ENCODE results near the gene SNAI3.

The SNAI3 gene

GRCh38 chr16:88649195-88649923, 36.9 kb downstream of the SNAI3 start:
- DNase-seq, result no peak

- no peak for DNase-seq
Observed at GRCh38 chr16:88647178-88648070, 38.9 kb downstream of the SNAI3 start.

GRCh38 chr16:88646345-88647034, 39.8 kb downstream of the SNAI3 start:
- no peak for DNase-seq

- no peak for DNase-seq
Observed at GRCh38 chr16:88645941-88646340, 40.4 kb downstream of the SNAI3 start.

- DNase-seq, result no peak
Observed at GRCh38 chr16:88645455-88645854, 40.9 kb downstream of the SNAI3 start.

- no peak for DNase-seq
Observed at GRCh38 chr16:88643644-88643932, 42.7 kb downstream of the SNAI3 start.

- no peak for DNase-seq
Observed at GRCh38 chr16:88642881-88643643, 43.2 kb downstream of the SNAI3 start.

GRCh38 chr16:88640498-88641247, 45.6 kb downstream of the SNAI3 start:
- DNase-seq, result no peak

GRCh38 chr16:88640039-88640495, 46.2 kb downstream of the SNAI3 start:
- no peak for DNase-seq

- no peak for DNase-seq
Observed at GRCh38 chr16:88639231-88640038, 46.9 kb downstream of the SNAI3 start.

GRCh38 chr16:88638323-88639230, 47.7 kb downstream of the SNAI3 start, which contains the start of gene IL17C:
Gene IL17C (plus strand): TSS chr16:88638572. CDS start chr16:88638642, 70 bp downstream.
- no peak for DNase-seq

- no peak for DNase-seq
Observed at GRCh38 chr16:88636488-88637265, 49.6 kb downstream of the SNAI3 start.

GRCh38 chr16:88635671-88636319, 50.5 kb downstream of the SNAI3 start:
- no peak for DNase-seq

- no peak for DNase-seq
Observed at GRCh38 chr16:88634994-88635670, 51.2 kb downstream of the SNAI3 start.

- DNase-seq, result peak; percentile 95 to 96
Observed at GRCh38 chr16:88634141-88634993, 51.9 kb downstream of the SNAI3 start.

GRCh38 chr16:88633684-88634140, 52.6 kb downstream of the SNAI3 start:
- DNase-seq, result peak; percentile 82 to 92

GRCh38 chr16:88632587-88632930, 53.7 kb downstream of the SNAI3 start:
- no peak for DNase-seq

Data from inflammatory macrophage treated with lipopolysaccharide for 1 hour (primary cell).